ENCODE results near the gene CEACAM19.
"Not testable (repeated sequence)": the region's sequence is repeated elsewhere in the genome, so short reads cannot be mapped to it uniquely, and the experiment has no call there.

The CEACAM19 gene

GRCh38 chr19:44677019-44677811, 5.9 kb downstream of the CEACAM19 start:
- DNase-seq, result no peak

DNA sequence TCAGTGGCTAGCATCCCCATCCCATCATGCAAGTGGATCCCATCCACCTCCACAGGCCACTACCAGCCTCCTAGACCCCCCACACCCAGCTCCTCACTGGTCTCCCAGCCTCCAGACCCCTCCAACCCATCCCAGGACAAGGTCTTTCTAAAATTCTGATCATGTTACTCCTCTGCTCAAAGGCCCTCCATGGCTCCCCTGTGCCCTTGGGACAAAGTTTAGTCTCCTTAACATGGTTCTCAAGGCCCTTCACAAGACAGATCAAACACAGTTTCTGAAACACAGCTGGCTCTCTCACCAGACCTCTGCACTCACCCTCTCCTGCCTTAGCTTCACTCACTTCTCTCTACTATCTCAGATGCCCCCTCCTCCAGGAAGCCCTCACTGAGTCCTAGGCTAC, 9.3 kb downstream of the CEACAM19 start:
- DNase-seq, result no peak

DNA sequence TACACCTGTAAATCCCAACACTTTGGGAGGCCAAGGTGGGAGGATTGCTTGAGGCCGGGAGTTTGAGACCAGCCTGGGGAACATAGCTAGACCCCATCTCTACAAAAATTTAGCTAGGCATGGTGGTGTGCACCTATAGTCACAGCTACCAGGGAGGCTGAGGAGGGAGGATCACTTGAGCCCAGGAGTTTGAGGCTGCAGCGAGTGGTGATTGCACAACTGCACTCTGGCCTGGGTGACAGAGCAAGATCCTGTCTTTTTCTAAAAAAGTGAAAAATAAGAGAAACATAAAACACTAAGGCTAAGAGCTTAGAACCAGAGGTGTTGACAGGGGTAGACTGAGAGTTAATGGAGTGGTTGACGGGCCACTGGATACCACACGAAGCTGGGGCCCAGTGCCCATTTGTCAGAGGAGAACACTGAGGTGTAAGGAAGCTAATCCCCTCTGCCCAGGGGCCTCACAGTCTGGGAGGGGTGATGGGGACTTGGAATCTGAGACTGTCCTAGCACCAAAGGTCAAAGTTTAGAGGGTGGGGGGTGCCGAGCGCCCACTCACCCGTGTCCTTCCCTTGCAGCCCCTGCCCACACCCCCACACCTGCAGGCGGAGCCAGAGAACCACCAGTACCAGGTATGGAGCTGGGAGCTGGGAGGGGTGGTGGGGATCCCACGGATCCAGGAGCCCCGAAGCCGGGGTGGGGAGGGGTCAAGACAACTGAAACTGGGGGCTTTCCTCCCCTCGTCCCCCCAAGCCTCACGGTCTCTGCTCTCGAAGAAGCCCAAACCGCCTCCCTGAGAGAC, 10.9 kb downstream of the CEACAM19 start:
- DNase-seq, result no peak

- no peak for DNase-seq
Measured at GRCh38 chr19:44682807-44683206, 11.5 kb downstream of the CEACAM19 start.

GRCh38 chr19:44683434-44684210, 12.3 kb downstream of the CEACAM19 start:
- no peak for DNase-seq

DNA sequence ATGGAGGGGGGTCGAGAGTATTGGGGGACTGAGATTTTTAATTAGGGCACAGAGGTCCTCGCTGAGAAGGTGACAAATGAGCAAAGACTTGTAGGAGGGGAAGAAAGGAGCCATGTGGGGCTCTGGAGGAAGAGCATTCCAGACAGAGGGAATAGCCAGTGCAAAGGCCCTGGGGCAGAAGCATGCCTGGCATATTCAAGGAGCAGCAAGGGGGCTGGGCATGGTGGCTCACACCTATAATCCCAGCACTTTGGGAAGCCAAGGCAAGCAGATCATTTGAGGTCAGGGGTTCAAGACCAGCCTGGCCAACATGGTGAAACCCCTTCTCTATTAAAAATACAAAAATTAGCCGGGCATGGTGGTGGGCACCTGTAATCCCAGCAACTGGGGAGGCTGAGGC, 13.1 kb downstream of the CEACAM19 start:
- not testable (repeated sequence) for DNase-seq

DNA sequence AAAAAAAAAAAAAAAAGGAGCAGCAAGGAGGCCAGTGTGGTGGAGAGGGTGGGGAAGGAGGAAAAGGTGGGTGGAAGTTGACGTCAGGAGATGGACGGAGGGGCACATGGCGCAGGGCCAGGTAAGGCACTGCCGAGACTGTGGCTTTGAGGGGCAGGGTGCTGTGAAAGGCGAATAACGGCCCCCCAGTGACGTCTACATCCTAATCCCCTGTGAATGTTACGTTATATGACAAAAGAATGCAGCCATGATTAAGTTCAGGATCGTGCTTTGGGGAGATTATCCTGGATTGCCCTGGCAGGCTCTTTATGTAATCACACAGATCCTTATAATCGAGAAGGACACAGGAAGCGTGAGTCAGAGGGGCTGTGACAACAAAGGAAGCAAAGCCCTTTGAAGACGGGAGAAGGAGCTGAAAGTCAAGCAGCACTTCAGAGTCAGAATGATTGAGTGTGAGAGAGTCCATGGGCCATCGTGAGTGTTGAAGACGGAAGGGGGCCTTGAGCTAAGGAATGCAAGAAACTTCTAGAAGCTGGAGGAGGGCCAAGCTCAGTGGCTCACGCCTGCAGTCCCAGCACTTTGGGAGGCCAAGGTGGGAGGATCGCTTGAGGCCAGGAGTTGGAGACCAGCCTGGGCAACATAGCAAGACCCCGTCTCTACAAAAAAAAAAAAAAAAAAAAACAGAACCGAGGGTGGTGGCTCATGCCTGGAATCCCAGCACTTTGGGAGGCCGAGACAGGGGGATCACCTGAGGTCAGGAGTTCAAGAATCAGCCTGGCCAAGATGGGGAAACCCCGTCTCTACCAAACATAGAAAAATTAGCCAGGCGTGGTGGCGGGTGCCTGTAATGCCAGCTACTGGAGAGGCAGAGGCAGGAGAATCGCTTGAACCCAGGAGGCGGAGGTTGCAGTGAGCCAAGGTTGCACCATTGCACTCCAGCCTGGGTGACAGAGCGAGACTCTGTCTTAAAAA, 13.9 kb downstream of the CEACAM19 start:
- no peak for DNase-seq

GRCh38 chr19:44685877-44686276, 14.6 kb downstream of the CEACAM19 start:
- no peak for DNase-seq

DNA sequence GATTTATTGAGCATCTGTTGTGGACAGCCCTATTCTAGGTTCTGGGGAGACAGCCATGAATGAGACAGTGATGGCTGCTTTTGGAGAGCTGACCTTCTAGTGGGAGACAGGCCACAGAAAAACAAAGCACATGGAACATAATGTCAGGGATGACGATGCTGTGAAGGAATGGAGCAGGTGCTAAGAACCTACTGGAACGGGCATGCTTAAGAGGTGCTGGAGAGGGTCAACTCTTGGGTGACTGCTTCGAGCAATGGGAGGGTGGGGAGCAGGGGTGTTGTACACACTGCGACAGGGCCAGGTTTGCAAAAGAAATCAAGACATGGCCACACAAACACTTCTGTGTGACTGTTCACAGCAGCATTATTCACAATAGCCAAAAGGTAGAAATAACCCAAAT, 15.6 kb downstream of the CEACAM19 start:
- no peak for DNase-seq

DNA sequence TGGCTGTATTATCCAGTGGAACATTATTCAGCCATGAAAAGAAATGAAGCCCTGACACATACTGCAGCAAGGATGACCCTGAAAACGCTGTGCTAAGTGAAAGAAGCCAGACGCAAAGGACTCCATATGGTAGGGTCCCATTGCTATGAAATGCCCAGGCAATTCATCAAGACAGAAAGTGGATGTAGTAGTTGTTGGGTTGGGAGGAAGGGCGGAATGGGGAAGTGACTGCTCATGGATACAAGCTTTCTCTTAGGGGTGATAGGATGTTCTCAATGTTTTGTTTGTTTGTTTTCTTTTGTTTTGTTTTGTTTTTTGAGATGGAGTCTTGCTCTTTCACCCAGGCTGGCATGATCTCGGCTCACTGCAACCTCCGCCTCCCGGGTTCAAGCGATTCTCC, 16.6 kb downstream of the CEACAM19 start:
- no peak for DNase-seq

DNA sequence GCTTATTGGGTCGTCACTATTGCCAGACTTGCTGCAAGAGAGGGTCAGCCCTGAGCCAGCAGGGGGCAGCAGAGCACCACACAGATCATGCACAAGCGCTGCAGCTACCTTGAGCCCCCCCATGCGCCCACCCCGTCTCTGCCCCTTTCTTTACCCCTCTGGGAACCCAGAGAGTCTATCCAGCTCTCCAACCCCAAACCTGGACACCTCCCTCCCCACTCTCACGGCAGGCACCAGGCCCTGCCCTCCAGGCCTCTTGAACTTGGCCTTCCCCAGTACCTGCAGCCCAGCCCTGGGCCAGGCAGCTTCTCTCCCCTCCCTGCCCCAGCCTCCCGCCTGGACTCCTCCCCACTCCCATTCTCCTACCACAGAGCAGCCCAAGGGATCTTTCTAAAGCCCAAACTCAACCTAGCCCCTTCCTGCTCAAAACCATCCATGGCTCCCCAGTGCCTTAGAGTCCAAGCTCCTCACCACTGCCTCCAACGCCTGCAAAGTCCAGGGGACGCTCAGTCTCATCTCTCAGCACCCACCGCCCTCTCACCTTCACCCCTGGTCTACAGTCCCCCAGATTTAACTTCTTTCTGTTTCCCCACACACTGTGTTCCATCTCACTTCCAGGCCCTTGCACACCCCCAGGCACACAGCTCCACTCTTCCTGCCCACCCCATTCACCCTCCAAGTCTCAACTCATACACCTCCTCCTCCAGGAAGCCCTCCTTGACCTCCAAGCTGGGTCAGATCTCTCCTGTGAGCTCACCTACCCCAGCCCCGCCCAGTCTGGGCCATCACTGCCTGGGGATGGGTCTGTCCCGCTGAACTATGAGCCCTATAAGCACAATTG, 18.2 kb downstream of the CEACAM19 start:
- DNase-seq, result peak; percentile 33

DNA sequence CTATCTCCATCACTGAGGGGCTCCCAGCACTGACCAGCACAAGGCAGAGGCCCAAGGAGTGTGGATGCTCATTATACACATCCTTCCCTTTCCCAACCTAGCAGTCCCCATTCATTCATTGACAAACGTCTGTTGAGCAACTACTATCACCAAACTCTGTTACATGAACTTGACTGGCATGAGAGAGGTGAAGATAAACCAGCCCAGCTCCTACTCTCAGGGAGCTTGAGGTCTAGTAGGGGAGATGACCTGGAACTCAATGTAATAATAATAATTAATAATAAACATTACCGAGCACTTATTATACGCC, 18.8 kb downstream of the CEACAM19 start:
- no peak for DNase-seq

DNA sequence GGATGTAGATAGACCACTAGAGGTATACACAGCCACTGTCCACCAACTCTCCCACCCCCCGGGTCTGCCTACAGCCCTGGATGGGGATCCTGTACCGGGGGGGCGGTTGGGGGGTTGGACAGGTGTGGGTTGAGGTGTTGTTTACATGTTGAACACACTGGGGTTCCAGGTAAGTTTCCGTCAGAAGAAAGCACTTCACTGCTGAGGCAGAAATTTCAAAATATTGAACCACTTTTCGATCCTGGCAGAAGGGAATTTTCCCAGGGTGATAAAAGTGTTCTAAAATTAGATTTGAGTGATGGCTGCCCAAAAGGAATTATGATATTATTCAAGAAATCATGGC, 21.1 kb downstream of the CEACAM19 start:
- DNase-seq, result no peak

- no peak for DNase-seq
Measured at GRCh38 chr19:44694184-44694579, 22.9 kb downstream of the CEACAM19 start.

DNA sequence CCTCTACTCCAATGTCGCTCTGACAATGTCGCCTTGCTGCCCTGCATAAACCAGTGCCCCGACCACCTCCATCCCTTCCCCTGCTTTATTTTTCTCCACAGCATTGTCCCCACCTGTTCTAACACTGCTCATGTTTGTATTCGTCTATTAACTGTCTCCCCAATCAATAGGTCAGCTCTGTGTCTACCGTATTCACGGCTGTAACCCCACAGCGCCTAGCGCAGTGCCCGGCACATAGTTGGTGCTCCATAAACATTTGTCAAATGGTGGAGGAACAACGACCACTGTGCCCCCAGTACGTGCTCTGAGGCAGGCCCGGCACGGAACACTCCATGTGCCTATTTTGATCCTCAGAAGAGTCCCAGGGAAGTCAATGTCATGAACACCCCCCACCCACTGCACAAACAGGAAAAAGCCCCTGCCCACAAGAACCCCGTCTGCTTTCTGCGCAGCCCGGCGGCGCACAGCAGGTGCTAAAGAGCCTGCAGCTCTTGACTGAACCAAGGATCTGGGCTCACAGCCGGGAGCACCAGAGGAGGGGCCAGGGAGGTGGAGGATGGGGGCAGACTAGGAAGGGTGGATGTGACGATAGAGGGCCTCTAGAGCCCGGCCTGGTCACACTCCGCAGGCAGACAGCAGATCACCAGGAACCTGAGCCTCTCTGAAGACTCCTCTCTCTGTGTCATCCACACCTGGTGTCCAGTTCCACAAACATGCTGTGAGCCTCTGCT, 25.8 kb downstream of the CEACAM19 start:
- DNase-seq, result peak; percentile 18

GRCh38 chr19:44697670-44698034, 26.4 kb downstream of the CEACAM19 start:
- DNase-seq, result no peak

- no peak for DNase-seq
Measured at GRCh38 chr19:44698492-44699201, 27.4 kb downstream of the CEACAM19 start, which contains the start of gene CEACAM16. Gene CEACAM16, plus strand, starts transcription at chr19:44699151. Its CDS starts 2,306 bp downstream, at chr19:44701457.

DNA sequence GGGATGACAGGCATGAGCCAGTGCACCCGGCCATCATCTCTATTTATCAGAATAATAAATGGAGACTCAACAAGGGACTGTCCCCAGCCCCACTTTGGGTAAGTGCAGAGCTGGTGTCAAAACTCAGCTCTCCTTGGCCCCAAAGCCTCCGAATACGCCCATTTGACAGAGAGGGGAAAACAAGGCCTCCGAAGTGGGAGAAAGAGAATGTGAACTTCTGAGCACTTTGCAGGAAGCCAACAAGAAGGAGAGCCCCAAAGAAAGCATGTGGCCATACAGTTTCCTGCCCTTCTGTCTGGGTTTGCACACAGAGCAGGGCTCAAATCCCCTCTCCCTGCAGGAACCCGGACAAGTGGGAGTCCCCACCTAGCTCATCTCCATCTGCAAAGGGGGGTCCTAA, 29.3 kb downstream of the CEACAM19 start:
- DNase-seq, result no peak

DNA sequence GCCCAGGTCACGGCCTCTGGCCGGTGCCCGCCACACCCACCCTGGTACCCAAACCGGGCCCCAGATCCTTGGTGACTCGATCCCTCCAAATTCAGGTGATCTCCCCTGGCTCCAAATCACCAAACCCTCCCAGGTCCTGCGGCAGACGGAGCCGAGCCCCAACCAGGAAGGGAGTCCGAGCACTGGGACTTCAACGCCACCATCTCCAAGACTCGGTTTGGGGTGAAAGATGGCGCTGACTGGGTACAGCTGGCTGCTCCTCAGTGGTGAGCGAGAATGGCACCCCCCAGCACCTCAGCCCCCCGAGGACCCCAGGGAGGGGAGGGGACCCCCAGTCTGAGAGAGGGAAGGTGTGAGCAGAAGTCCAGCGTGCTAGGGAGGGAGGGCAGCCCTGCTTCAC, 29.9 kb downstream of the CEACAM19 start:
- DNase-seq, result no peak

GRCh38 chr19:44702551-44703176, 31.4 kb downstream of the CEACAM19 start:
- no peak for DNase-seq
